Spinal cord (tissue), 10 donors: Measurements from ENCODE around the gene SLC15A4. TPM values are rescaled to one million over a fixed set of nuclear protein-coding genes. Genes with fewer than 3 reads are reported as not detected.
A peak's percentile ranks its signal among the peaks of the same experiment; 100 is the strongest.
"Not testable (repeated sequence)": the region's sequence is repeated elsewhere in the genome, so short reads cannot be mapped to it uniquely, and the experiment has no call there.

Experiments used
- DNase-seq, 6 donors: peaks; one replicate each; pipeline versions ENCODE4 v3.0.0 to v3.0.0-alpha.2; 2013 to 2015; ENCODE audit warnings: low spot score in 6 of 6, low read depth in 4 of 6
- H3K27ac ChIP-seq: one replicate; pipeline ENCODE4 v1.5.1; 2013; ENCODE audit warnings: low read depth, low read length, control low read depth
- H3K27me3 ChIP-seq: one replicate; pipeline ENCODE4 v1.6.1; 2013; ENCODE audit warnings: low read length; ENCODE audit not compliant: control insufficient read depth, insufficient read depth
- H3K36me3 ChIP-seq: one replicate; pipeline ENCODE4 v1.6.1; 2013; ENCODE audit warnings: low read length; ENCODE audit not compliant: control insufficient read depth, insufficient read depth
- H3K4me1 ChIP-seq: one replicate; pipeline ENCODE4 v1.6.1; 2013; ENCODE audit warnings: low read length; ENCODE audit not compliant: control insufficient read depth, insufficient read depth
- H3K4me3 ChIP-seq: one replicate; pipeline ENCODE4 v1.5.1; 2013; ENCODE audit warnings: low read depth, low read length, control low read depth
- H3K9me3 ChIP-seq: one replicate; pipeline ENCODE4 v1.6.1; 2013; ENCODE audit warnings: low read length; ENCODE audit not compliant: control insufficient read depth, insufficient read depth
- WGBS: methylation state at CpG from one replicate; pipeline ENCODE4 v1.1.5; 2013; ENCODE audit warnings: missing lambda C conversion rate; ENCODE audit not compliant: insufficient coverage; 5-methylcytosine and 5-hydroxymethylcytosine counted together
- polyA plus RNA-seq, 2 donors: library from polyadenylated mRNA; unstranded; fragments of 120-200 nt; gene quantifications; one replicate each; pipeline ENCODE4 v1.2.1, GENCODE V29; 2013; ENCODE audit not compliant: insufficient read length in 2 of 2
- total RNA-seq, 2 donors: library from RNA; depleted of rRNA in 1 of 2; stranded (reverse); fragments of 120-200 nt in 1 of 2; fragments of >200 nt in 1 of 2; gene quantifications; one replicate each; pipeline versions ENCODE4 v1.2.3 to v1.2.4, GENCODE V29; 2013 to 2014
- donor health status: healthy.

The SLC15A4 gene
- total and polyA plus RNA-seq, 4 donors: 18.3 to 32.2 (median 27.1) TPM

GRCh38 chr12:128848371-128848770 is 24.6 kb upstream of the SLC15A4 start:
- Histone ChIP-seq H3K4me3 (no peak overlapping the region), H3K9me3 (no peaks in the 10 kb centered on the region), H3K27ac (no peak overlapping the region), H3K27me3 (peaks cover 2% of the 10 kb centered on the region), H3K36me3 (no peaks in the 10 kb centered on the region), H3K4me1 (peaks cover 5% of the 10 kb centered on the region)
- DNase-seq: no peak
- 95% methylated on average over 14 of the region's 14 CpGs for WGBS

- H3K36me3 ChIP-seq, H3K4me3 ChIP-seq, DNase-seq, H3K27ac ChIP-seq, H3K4me1 ChIP-seq, H3K9me3 ChIP-seq, H3K27me3 ChIP-seq: not testable (repeated sequence)
- WGBS: 97% methylated on average over 27 of the region's 27 CpGs
Measured at GRCh38 chr12:128846671-128847070, 22.9 kb upstream of the SLC15A4 start.

DNA sequence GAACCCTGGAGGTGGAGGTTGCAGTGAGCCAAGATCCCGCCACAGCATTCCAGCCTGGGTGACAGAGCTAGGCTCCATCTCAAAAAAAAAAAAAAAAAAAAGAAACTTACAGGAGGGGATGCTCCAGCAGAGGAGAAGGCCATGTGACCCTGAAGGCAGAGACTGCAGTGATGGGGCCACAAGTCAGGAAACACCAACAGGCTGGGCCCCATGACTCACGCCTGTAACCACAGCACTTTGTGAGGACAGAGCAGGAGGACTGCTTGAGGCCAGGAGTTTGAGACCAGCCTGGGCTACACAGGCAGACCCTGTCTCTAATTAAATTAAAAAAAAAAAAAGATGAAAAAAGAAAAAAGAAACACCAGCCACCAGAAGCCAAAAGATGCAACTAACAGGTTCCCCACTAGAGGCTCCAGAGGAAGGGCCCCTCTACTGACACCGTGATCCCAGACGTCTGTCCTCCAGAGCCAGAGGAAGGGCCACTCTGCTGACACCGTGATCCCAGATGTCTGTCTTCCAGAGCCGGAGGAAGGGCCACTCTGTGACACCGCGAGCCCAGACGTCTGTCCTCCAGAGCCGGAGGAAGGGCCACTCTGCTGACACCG is 20.4 kb upstream of the SLC15A4 start:
- no peak for DNase-seq
- H3K36me3 ChIP-seq: no peaks in the 10 kb centered on the region
- WGBS: 58% methylated on average over 9 of the region's 11 CpGs
- H3K4me1 ChIP-seq: no peaks in the 10 kb centered on the region
- no peaks in the 10 kb centered on the region for H3K9me3 ChIP-seq
- no peaks in the 10 kb centered on the region for H3K27me3 ChIP-seq
- no peak overlapping the region for H3K27ac ChIP-seq
- no peak overlapping the region for H3K4me3 ChIP-seq

DNA sequence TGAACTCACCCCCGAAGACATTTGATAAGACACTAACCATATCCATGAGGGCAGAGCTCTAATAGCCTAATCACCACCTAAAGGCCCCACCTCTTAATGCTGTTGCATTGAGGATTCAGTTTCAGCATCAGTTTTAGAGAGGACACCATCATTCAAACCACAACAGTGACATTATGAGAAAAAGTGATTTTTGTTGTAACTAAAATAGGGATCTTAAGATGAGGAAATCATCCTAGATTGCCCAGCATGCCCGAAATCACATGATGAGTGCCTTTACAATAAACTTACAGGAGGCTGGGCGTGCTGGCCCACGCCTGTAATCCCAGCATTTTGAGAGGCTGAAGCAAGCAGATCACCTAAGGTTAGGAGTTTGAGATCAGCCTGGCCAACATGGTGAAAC is 19.8 kb upstream of the SLC15A4 start:
- Histone ChIP-seq H3K27ac (no peak overlapping the region), H3K4me3 (no peak overlapping the region), H3K36me3 (no peaks in the 10 kb centered on the region), H3K4me1 (no peaks in the 10 kb centered on the region), H3K27me3 (no peaks in the 10 kb centered on the region), H3K9me3 (no peaks in the 10 kb centered on the region)
- DNase-seq: no peak
- WGBS: 87% methylated on average over 3 of the region's 4 CpGs

- Histone ChIP-seq H3K4me1 (no peaks in the 10 kb centered on the region), H3K4me3 (no peak overlapping the region), H3K27me3 (no peaks in the 10 kb centered on the region), H3K9me3 (no peaks in the 10 kb centered on the region), H3K36me3 (no peaks in the 10 kb centered on the region), H3K27ac (no peak overlapping the region)
- no peak for DNase-seq
- WGBS: 100% methylated on average over 6 of the region's 11 CpGs
Measured at GRCh38 chr12:128842579-128842978, 18.8 kb upstream of the SLC15A4 start.

GRCh38 chr12:128840862-128841468 is 17.2 kb upstream of the SLC15A4 start:
- peak in 1 of 6 donors; percentile 68 for DNase-seq
- no peak overlapping the region for H3K4me3 ChIP-seq
- H3K27me3 ChIP-seq: no peaks in the 10 kb centered on the region
- no peaks in the 10 kb centered on the region for H3K4me1 ChIP-seq
- no peaks in the 10 kb centered on the region for H3K9me3 ChIP-seq
- no peak overlapping the region for H3K27ac ChIP-seq
- WGBS: 36% methylated on average over 5 of the region's 8 CpGs
- H3K36me3 ChIP-seq: no peaks in the 10 kb centered on the region

DNA sequence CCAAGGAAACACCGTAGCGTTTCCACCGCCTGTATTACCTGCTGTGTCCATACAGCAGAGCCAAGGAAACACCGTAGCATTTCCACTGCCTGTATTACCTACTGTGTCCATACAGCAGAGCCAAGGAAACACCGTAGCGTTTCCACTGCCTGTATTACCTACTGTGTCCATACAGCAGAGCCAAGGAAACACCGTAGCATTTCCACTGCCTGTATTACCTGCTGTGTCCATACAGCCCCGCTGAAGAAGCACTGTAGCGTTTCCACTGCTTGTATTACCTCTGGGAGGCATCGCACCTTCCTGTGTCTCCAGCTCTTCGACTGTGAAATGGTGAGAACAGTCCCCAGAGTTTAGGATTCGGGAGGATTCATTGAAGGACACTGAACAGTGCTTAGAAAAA is 16.1 kb upstream of the SLC15A4 start:
- peak in 1 of 6 donors; percentile 30 for DNase-seq
- not testable (repeated sequence) for H3K9me3 ChIP-seq, H3K27me3 ChIP-seq, H3K4me3 ChIP-seq, H3K36me3 ChIP-seq, H3K27ac ChIP-seq, H3K4me1 ChIP-seq
- WGBS: 80% methylated on average over 6 of the region's 12 CpGs

- Histone ChIP-seq H3K9me3 (no peaks in the 10 kb centered on the region), H3K27ac (no peak overlapping the region), H3K4me3 (no peak overlapping the region), H3K27me3 (no peaks in the 10 kb centered on the region), H3K4me1 (no peaks in the 10 kb centered on the region), H3K36me3 (no peaks in the 10 kb centered on the region)
- 93% methylated on average over 10 of the region's 10 CpGs for WGBS
- no peak for DNase-seq
Measured at GRCh38 chr12:128833418-128833817, 9.7 kb upstream of the SLC15A4 start.

- no CpG with 5 or more reads among the region's 7 CpGs for WGBS
- no peak for DNase-seq
- H3K4me3 ChIP-seq: no peak overlapping the region
- no peaks in the 10 kb centered on the region for H3K9me3 ChIP-seq
- no peak overlapping the region for H3K27ac ChIP-seq
- no peaks in the 10 kb centered on the region for H3K4me1 ChIP-seq
- no peaks in the 10 kb centered on the region for H3K27me3 ChIP-seq
- H3K36me3 ChIP-seq: no peaks in the 10 kb centered on the region
Measured at GRCh38 chr12:128830505-128830893, 6.7 kb upstream of the SLC15A4 start.

- H3K9me3 ChIP-seq: no peaks in the 10 kb centered on the region
- H3K36me3 ChIP-seq: no peaks in the 10 kb centered on the region
- DNase-seq: no peak
- H3K27me3 ChIP-seq: no peaks in the 10 kb centered on the region
- H3K4me1 ChIP-seq: peaks cover under 1% of the 10 kb centered on the region
- H3K4me3 ChIP-seq: no peak overlapping the region
- 80% methylated on average over 7 of the region's 8 CpGs for WGBS
- no peak overlapping the region for H3K27ac ChIP-seq
Measured at GRCh38 chr12:128829861-128830504, 6.2 kb upstream of the SLC15A4 start.
